Adrenal gland (tissue), 12 donors: Measurements from ENCODE around the gene GTSF1L. TPM values are rescaled to one million over a fixed set of nuclear protein-coding genes. Genes with fewer than 3 reads are reported as not detected.

Experiments used
- DNase-seq, 7 donors: peaks; one replicate each; pipeline ENCODE4 v3.0.0-alpha.2; 2019 to 2020
- H3K27ac ChIP-seq, 5 donors: fragments of 200-600 bp; sonication (generic) in 4 of 5; 1 replicate in 3 of 5; 2 replicates in 2 of 5; pipeline versions ENCODE4 v1.5.1 to v1.8.0; 2016 to 2020; ENCODE audit warnings: mild to moderate bottlenecking in 1 of 5
- H3K27me3 ChIP-seq: fragments of 200-600 bp; 2 replicates; pipeline ENCODE4 v1.8.0; 2021
- H3K36me3 ChIP-seq, 2 donors: fragments of 200-600 bp; replicated peaks in 1 of 2; 1 replicate in 1 of 2; 2 replicates in 1 of 2; pipeline versions ENCODE4 v1.5.1 to v1.8.0; 2018 to 2022
- H3K4me1 ChIP-seq, 2 donors: fragments of 200-600 bp; replicated peaks in 1 of 2; 1 replicate in 1 of 2; 2 replicates in 1 of 2; pipeline versions ENCODE4 v1.5.1 to v1.8.0; 2018 to 2021
- H3K4me3 ChIP-seq, 4 donors: fragments of 200-600 bp; sonication (generic) in 3 of 4; one replicate each; pipeline ENCODE4 v1.5.1; 2016 to 2018
- H3K9me3 ChIP-seq, 3 donors: fragments of 200-600 bp; sonication (generic) in 1 of 3; replicated peaks in 1 of 3; 1 replicate in 2 of 3; 2 replicates in 1 of 3; pipeline versions ENCODE4 v1.5.1 to v1.8.0; 2016 to 2021
- POLR2A ChIP-seq, 2 donors: fragments of 450-650 bp; IDR thresholded peaks; one replicate each; pipeline ENCODE4 v1.6.1; 2017; ENCODE audit warnings: antibody characterized with exemption in 2 of 2, mild to moderate bottlenecking in 2 of 2, moderate library complexity in 1 of 2
- WGBS, 4 donors: extraction: QIAGEN DNeasy Blood & Tissue Kit in 2 of 4; methylation state at CpG; one replicate each; pipeline versions ENCODE4 v1.1.5 to v1.1.7; 2013 to 2017; 5-methylcytosine and 5-hydroxymethylcytosine counted together
- intact Hi-C, 2 donors: fragments of 100-400 bp; cut with DNase I; formaldehyde crosslinking; loops; one replicate each; pipeline versions ENCODE4 v1.14.1 to v1.15.0; 2022 to 2023
- polyA plus RNA-seq, 3 donors: library from polyadenylated mRNA; stranded (reverse); fragments of 200-250 nt in 2 of 3; fragments of 350-450 nt in 1 of 3; fragmentation: Illumina TruSeq in 1 of 3; extraction: RNeasy Lipid Tissue Mini Kit (QIAGEN cat#74804) in 1 of 3; gene quantifications; one replicate each; pipeline ENCODE4 v1.2.3, GENCODE V29; 2013 to 2014
- total RNA-seq, 9 donors: library from RNA; depleted of rRNA in 4 of 9; stranded (reverse); fragments of >200 nt in 4 of 9; fragments of 120-200 nt in 1 of 9; fragmentation: NEBNext Ultra II Directional in 1 of 9; extraction: Animal tissue kit (Norgen Biotek cat#: 25700) in 1 of 9; gene quantifications; one replicate each; pipeline versions ENCODE4 v1.1.0 to v1.2.4, GENCODE V29; 2013 to 2023
- TF ChIP-seq, protein P1 (sequence below), 6 experiments: fragments of 450-650 bp in 4 of 6; fragments of 200-600 bp in 2 of 6; sonication (generic) in 1 of 6; IDR thresholded peaks; 1 replicate in 5 of 6; 2 replicates in 1 of 6; pipeline versions ENCODE4 v1.5.1 to v1.8.0; 2016 to 2021; ENCODE audit warnings: antibody characterized with exemption in 6 of 6, mild to moderate bottlenecking in 2 of 6, moderate library complexity in 1 of 6
- donor health status: healthy with polysubstance abuse.
- donor health status: Bipolar disorder and iron deficiency.
- donor health status: DM: yes; HTN: yes; CAD: no.
- donor health status: DM: no; HTN: no; CAD: no.
- donor health status: DM: no; HTN: no; CAD: no.
- donor health status: DM: yes; HTN: yes; CAD: no.

GTSF1L gene
- total and polyA plus RNA-seq, 12 donors, result not detected

DNA sequence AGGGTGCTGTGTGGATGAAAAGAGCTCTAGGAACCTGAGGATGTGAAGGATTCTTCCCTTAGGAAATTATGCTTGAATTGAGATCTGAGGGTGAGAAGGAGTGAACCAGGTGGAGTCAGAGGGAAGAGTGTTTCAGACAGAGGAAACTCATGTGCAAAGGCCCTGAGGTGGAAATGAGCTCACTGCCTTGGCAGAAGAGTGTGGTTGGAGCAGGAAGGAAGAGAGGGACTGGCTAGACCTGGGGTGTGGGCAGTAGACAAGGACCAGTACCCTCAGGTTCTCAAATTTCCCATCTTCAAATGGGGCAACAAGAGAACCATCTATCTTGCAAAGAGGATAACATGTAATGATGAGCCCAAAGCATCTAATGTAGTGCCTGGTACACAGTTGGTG, 24.0 kb upstream of the GTSF1L start:
- no peak overlapping the region for H3K27ac ChIP-seq
- peaks cover 8% of the 10 kb centered on the region for H3K27me3 ChIP-seq
- intact Hi-C loops, result no loop called here
- TF ChIP-seq, protein P1, sequence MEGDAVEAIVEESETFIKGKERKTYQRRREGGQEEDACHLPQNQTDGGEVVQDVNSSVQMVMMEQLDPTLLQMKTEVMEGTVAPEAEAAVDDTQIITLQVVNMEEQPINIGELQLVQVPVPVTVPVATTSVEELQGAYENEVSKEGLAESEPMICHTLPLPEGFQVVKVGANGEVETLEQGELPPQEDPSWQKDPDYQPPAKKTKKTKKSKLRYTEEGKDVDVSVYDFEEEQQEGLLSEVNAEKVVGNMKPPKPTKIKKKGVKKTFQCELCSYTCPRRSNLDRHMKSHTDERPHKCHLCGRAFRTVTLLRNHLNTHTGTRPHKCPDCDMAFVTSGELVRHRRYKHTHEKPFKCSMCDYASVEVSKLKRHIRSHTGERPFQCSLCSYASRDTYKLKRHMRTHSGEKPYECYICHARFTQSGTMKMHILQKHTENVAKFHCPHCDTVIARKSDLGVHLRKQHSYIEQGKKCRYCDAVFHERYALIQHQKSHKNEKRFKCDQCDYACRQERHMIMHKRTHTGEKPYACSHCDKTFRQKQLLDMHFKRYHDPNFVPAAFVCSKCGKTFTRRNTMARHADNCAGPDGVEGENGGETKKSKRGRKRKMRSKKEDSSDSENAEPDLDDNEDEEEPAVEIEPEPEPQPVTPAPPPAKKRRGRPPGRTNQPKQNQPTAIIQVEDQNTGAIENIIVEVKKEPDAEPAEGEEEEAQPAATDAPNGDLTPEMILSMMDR (IDR thresholded peaks at IDR 0.05), result no peak
- no peak for TF ChIP-seq POLR2A (IDR thresholded peaks at IDR 0.05)
- no peaks in the 10 kb centered on the region for H3K36me3 ChIP-seq
- no peak overlapping the region for H3K4me3 ChIP-seq
- DNase-seq, result no peak
- no peaks in the 10 kb centered on the region for H3K9me3 ChIP-seq
- no peaks in the 10 kb centered on the region for H3K4me1 ChIP-seq

DNA sequence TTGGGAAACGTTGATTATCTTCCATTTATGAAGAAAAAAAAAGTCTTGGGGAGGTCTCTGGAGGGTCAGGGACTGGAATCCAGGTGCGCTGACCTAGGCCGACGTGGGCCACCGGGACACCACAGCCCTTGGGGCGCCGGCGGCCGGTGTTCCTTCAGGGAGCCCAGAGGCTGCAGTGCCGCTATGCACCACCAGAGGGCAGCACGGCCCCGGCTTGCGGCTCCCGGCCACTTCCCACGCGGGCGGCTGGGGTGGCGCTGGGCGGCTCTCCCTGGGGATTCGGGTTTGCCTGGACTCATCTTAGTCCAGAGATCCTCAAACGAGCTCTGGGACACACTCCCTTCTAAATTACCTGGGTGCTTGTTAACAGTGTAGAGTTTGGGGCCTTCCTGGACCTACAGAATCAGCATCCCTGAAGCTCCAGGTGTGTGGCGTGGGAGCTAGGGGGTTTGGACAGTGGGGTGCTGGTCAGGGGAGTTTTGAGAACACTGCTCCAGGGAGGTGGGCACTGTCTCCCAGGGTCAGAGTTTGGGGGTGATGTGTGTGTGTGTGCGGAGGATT, 23.0 kb upstream of the GTSF1L start:
- H3K9me3 ChIP-seq, result no peaks in the 10 kb centered on the region
- H3K36me3 ChIP-seq, result no peaks in the 10 kb centered on the region
- TF ChIP-seq POLR2A (IDR thresholded peaks at IDR 0.05), result no peak
- TF ChIP-seq, protein P1 (IDR thresholded peaks at IDR 0.05), result peak; percentile 87 to 100 (median 98)
- DNase-seq, result peak; percentile 53 to 88 (median 79)
- H3K4me3 ChIP-seq, result no peak overlapping the region
- WGBS, 4 donors, result 9 to 19% (median 13%) methylated on average over 11 to 23 of the region's 23 CpGs
- H3K27me3 ChIP-seq, result peaks cover 8% of the 10 kb centered on the region
- no peak overlapping the region for H3K27ac ChIP-seq
- H3K4me1 ChIP-seq, result no peaks in the 10 kb centered on the region
- intact Hi-C loops, result loop anchor here (2.0 to 5.0 kb wide), 2 partner anchors 327 to 331 kb away; no protein-coding TSS in a partner anchor

DNA sequence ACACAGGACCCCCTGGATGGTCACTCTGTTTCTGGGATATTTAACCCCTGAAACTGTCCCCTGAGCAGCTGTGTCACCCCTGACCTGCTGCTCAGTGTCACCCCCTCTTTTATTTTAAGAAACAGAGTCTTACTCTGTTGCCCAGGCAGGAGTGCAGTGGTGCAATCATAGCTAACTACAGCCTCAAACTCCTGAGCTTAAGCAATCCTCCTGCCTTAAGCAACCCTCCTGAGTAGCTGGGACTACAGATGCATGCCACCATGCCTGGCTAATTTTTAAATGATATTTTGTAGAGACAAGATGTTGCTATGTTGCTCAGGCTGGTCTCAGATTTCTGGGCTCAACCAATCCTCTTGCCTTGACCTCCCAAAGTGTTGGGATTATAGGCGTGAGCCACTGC, 21.5 kb upstream of the GTSF1L start:
- WGBS, 4 donors, result 63 to 82% (median 74%) methylated on average over 1 of the region's 1 CpG
- TF ChIP-seq, protein P1 (IDR thresholded peaks at IDR 0.05), result no peak
- no peak for TF ChIP-seq POLR2A (IDR thresholded peaks at IDR 0.05)
- no peak overlapping the region for H3K27ac ChIP-seq
- peaks cover 14% of the 10 kb centered on the region for H3K27me3 ChIP-seq
- H3K4me1 ChIP-seq, result no peaks in the 10 kb centered on the region
- no peaks in the 10 kb centered on the region for H3K9me3 ChIP-seq
- H3K4me3 ChIP-seq, result no peak overlapping the region
- DNase-seq, result no peak
- intact Hi-C loops, result loop anchor here (2.0 to 5.0 kb wide), 2 partner anchors 329 to 333 kb away; no protein-coding TSS in a partner anchor
- no peaks in the 10 kb centered on the region for H3K36me3 ChIP-seq

DNA sequence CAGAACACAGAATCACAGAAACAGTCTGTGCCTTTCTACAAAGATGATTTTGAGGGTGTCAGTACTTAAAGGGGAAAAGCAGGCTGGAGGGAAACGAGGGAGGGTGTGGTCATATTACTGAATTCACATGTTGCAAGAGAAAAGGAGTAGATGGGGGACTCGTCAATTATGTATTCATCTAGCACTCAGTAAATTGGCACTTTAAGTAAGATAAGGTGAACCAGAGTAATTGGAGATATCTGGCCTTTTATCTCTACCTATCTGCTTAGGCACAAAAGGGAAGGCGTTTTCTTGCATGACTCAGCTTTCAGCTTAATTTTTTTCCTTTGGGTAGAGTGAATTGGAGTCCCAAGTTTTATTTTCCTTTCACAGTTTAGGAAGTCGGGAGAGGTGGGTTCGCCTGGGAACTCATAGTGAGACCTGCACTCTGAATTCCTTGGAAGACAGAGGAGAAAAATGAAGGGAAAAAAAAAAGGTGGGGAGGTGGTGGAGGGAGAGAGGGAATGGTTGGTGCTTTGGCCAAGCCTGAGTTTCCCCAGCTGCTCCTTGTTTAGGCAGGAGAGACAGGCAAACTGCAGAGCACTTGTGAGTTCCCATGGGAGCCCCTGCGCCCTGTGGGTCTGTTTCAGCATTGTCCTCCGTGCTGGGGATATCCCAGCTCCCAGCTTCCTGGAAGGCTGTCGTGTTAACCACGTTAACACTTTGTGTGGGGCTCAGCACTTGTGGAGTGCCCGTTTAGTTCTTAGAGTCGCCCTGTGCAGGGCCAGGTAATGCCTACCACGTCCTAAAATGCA, 19.7 kb upstream of the GTSF1L start:
- Histone ChIP-seq H3K36me3 (no peaks in the 10 kb centered on the region), H3K27me3 (peaks cover 14% of the 10 kb centered on the region), H3K4me3 (no peak overlapping the region), H3K4me1 (no peaks in the 10 kb centered on the region), H3K9me3 (no peaks in the 10 kb centered on the region), H3K27ac (no peak overlapping the region)
- WGBS, 4 donors, result 36 to 49% (median 46%) methylated on average over 10 to 12 of the region's 12 CpGs
- intact Hi-C loops, result loop anchor here in 1 of 2 donors (5.0 kb wide), 1 partner anchor 331 kb away; no protein-coding TSS in a partner anchor
- no peak for DNase-seq
- TF ChIP-seq, protein P1 (IDR thresholded peaks at IDR 0.05), result no peak
- TF ChIP-seq POLR2A (IDR thresholded peaks at IDR 0.05), result no peak
